Measurements from ENCODE around the gene RMI1. TPM values are rescaled to one million over a fixed set of nuclear protein-coding genes. Genes with fewer than 3 reads are reported as not detected.

The RMI1 gene
- polyA plus RNA-seq, 3 donors, result 18.2 to 24.7 (median 21.0) TPM

DNA sequence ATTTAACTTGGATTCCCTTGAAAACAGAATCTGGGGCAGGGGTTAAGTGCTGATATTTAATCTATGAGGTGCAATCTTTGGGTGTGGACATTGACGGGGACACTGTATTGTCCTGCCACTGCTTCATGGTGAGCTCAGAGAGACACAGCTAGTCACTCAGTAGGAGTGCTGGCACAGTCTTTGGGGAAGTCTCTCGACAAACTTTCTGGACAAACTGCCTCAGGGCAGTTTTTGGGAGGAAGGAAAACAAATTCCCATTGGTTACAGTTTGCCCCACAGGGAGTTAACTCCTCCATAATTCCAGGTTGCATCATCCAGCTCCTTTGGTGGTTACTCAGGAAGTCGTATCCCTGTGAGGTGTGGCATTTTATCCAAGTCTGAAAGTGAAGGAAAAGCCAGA, 18.4 kb upstream of the RMI1 start:
- no peak for DNase-seq (ENCODE audit: extremely low read depth in 1 of 11, low read depth in 9 of 11, low spot score in 4 of 11)

- DNase-seq (ENCODE audit: extremely low read depth in 1 of 11, low read depth in 9 of 11, low spot score in 4 of 11), result no peak
Measured at GRCh38 chr9:83964973-83965349, 15.6 kb upstream of the RMI1 start.

DNA sequence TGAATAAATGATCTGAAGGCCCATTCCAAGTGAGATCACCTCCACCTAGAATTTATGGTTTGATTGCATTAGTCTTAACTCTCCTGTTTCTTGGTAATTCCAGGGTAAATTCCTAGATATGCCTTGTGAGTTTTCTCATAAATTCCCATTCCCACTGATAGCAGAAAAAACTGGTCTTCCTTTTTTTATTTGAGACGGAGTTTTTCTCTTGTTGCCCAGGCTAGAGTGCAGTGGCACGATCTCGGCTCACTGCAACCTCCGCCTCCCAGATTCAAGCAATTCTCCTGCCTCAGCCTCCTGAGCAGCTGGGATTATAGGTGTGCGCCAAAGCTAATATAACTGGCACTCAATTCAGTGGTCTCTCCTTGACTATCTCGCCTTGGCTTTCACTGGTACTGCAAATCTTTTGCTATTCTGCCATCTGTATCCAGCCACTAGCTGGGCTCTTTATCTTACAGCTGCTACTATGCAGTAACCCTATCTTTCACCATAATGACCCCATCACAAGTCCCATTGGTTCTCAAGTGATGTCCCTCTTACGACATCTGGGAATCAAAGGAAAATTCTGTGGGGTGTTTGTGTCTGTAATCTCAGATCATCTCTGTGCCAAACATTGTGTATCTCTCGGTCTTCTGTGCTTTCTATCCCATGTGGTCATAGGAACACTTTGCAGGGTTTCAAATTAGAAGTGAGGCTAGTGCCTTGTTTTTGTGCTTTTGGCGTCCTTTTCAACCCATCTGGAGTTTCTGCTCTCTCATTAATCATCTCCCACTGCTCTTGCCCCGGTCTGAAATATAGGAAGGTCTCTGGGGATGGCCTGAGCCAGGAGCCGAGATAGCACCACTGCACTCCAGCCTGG, 15.0 kb upstream of the RMI1 start:
- DNase-seq (ENCODE audit: extremely low read depth in 1 of 11, low read depth in 9 of 11, low spot score in 4 of 11), result no peak

DNA sequence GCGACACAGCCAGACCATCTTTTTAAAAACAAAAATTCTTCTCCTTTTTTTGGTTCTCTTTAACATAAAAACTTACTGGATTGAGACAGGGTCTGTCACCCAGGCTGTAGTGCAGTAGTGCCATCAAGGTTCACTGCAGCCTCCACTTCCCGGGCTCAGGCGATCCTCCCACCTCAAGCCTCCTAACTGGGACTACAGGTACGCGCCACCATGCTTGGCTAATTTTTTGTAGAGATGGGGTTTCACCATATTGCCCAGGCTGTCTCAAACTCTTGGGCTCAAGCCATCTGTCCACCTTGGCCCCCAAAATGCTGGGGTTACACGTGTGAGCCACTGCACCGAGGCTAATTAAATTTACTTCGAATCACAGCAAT, 14.4 kb upstream of the RMI1 start:
- DNase-seq (ENCODE audit: extremely low read depth in 1 of 11, low read depth in 9 of 11, low spot score in 4 of 11), result no peak

- DNase-seq (ENCODE audit: extremely low read depth in 1 of 11, low read depth in 9 of 11, low spot score in 4 of 11), result no peak
Measured at GRCh38 chr9:83967073-83967472, 13.5 kb upstream of the RMI1 start.

- DNase-seq (ENCODE audit: extremely low read depth in 1 of 11, low read depth in 9 of 11, low spot score in 4 of 11), result no peak
Measured at GRCh38 chr9:83969602-83970001, 11.0 kb upstream of the RMI1 start.

- DNase-seq (ENCODE audit: extremely low read depth in 1 of 11, low read depth in 9 of 11, low spot score in 4 of 11), result no peak
Measured at GRCh38 chr9:83971485-83971884, 9.1 kb upstream of the RMI1 start.

DNA sequence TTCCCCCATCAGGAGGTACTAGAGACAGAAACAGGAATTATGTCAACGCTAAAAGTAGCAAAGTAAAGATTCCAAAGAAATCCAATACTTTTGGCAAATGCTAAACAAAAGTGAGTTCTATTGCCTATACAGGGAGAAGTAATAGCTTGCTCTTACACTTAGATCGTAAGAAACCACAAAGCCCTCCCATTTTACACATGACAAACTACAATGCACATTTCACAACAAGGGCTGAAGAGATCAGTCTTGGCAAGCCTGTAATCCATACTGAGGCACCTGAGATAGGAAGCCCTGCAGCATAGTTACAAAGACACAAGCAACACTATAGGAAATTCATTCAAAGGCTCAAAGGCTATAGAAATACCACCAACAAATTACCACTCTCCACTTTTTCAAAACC, 8.3 kb upstream of the RMI1 start:
- no peak for DNase-seq (ENCODE audit: extremely low read depth in 1 of 11, low read depth in 9 of 11, low spot score in 4 of 11)

DNA sequence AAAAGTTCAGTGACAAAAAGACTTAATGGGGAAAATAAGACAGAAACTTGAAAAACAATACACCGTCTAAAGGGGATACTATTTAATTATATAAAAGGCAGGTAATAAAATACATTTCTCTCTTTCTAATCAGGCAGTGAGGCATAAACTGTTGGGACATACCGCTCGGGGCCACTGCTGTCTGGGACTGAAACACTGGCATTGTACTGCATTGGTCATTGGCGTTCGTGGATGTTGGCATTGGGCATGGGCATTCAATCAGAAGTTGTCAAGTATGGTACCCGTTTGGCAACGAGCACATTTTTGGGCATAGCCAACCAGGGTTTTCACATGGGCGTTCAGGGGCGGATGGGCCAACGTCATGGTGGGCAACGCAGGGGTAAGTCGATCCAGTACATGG, 5.3 kb upstream of the RMI1 start:
- DNase-seq (ENCODE audit: extremely low read depth in 1 of 11, low read depth in 9 of 11, low spot score in 4 of 11), result no peak

DNA sequence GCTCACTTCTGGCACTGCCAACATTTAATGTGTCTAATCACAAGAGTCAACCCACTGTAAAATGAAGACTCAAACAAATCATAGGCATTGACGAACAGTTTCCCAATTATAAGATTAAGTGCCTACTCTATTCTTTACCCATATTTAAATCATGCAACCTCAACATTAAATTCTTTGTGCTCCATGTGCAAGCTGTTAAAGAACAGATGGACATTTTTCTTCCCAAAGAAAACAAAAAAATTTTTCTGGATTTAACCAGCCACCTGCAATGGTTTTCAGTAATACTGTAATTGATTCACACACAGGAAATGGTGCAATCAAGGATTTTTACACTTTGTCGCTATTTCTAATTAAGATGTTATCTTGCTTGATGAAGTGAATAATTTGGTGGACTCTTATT, 4.2 kb upstream of the RMI1 start:
- DNase-seq (ENCODE audit: extremely low read depth in 1 of 11, low read depth in 9 of 11, low spot score in 4 of 11), result no peak

DNA sequence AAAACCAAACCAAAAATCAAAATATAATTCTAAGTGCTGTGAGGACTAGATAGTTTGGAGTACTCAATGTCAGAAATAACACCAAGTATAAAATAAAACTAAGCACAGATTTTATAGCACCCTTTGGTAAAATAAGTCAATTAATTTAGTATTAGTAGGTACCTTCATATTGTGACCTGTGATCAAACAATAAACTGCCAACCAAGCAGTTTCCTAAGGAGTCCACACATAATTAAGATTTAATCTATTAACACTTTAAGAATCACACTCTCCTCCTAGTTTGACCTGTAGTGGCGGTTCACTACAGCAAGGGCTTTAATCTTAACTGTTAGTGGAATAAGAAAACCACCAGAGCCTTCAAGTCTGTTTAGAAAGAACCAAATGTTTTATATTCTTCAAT, 3.4 kb upstream of the RMI1 start:
- DNase-seq (ENCODE audit: extremely low read depth in 1 of 11, low read depth in 9 of 11, low spot score in 4 of 11), result no peak

- DNase-seq (ENCODE audit: extremely low read depth in 1 of 11, low read depth in 9 of 11, low spot score in 4 of 11), result peak in 7 of 11 donors; percentile 48 to 76 (median 71)
Measured at GRCh38 chr9:83978992-83979811, 1.4 kb upstream of the RMI1 start.

GRCh38 chr9:83979812-83980394, 702 bp upstream of the RMI1 start, which contains the start of gene HNRNPK:
Gene HNRNPK, minus strand, starts transcription at chr9:83980215. Its CDS starts 1,963 bp downstream, at chr9:83978252.
- peak; percentile 97 to 100 (median 99) for DNase-seq (ENCODE audit: extremely low read depth in 1 of 11, low read depth in 9 of 11, low spot score in 4 of 11)

- DNase-seq (ENCODE audit: extremely low read depth in 1 of 11, low read depth in 9 of 11, low spot score in 4 of 11), result peak in 4 of 11 donors; percentile 32 to 54 (median 45)
Measured at GRCh38 chr9:83981126-83981871, 694 bp downstream of the RMI1 start.

- no peak for DNase-seq (ENCODE audit: extremely low read depth in 1 of 11, low read depth in 9 of 11, low spot score in 4 of 11)
Measured at GRCh38 chr9:83986195-83986594, 5.6 kb downstream of the RMI1 start.

DNA sequence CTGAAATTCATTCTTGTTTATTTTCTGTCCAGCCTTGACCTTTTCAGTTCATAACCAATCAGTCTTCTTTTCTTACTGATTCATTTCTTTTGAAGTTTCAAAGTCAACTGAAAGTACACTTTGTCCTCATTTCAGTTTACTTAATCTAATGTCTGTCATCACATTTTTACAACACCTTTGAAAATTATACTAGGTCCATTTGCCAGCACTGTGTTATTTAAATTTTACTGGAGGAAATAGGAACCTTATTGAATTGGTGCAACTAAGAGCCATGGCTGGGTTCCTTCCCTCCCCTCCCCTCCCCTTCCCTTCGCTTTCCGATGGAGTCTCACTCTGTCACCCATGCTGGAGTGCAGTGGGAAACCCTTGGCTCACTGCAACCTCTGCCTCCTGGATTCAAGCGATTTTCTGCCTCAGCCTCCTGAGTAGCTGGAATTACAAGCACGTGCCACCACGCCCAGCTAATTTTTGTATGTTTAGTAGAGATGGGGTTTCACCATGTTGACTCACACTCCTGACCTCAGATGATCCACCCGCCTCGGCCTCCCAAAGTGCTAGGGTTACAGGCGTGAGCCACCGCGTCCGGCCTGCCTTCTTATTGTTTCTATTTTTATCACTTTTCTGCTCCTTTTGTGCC, 6.3 kb downstream of the RMI1 start:
- no peak for DNase-seq (ENCODE audit: extremely low read depth in 1 of 11, low read depth in 9 of 11, low spot score in 4 of 11)

GRCh38 chr9:83987402-83987791, 6.8 kb downstream of the RMI1 start:
- no peak for DNase-seq (ENCODE audit: extremely low read depth in 1 of 11, low read depth in 9 of 11, low spot score in 4 of 11)

GRCh38 chr9:83988411-83988810, 7.8 kb downstream of the RMI1 start:
- DNase-seq (ENCODE audit: extremely low read depth in 1 of 11, low read depth in 9 of 11, low spot score in 4 of 11), result no peak

DNA sequence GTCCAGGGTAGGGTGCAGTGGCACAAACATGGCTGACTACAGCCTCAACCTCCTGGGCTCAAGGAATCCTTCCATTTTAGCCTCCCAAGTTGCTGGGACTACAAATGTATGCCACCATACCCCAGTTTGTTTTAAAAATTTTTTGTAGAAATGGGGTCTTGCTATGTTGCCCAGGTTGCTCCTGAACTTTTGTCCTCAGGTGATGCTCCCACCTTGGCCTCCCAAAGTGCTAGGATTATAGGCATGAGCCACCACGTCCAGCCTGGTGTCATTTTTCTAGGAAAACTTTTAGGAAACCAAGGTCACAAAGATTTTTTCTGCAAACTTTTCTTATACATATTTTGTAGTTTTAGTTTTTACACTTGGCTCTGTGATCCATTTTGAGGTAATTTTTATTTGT, 10.8 kb downstream of the RMI1 start:
- DNase-seq (ENCODE audit: extremely low read depth in 1 of 11, low read depth in 9 of 11, low spot score in 4 of 11), result no peak

All from renal cortex interstitium (tissue), 11 donors.